Epithelial cell of esophagus (primary cell): ENCODE results near the gene RPP25.
A peak's percentile ranks its signal among the peaks of the same experiment; 100 is the strongest.
"Not testable (repeated sequence)": the region's sequence is repeated elsewhere in the genome, so short reads cannot be mapped to it uniquely, and the experiment has no call there.

Experiments used
- DNase-seq: peaks from one replicate; pipeline ENCODE4 v3.0.0; 2010; ENCODE audit warnings: low read depth
- H3K4me3 ChIP-seq: 2 replicates; pipeline ENCODE4 v1.5.1; 2011; ENCODE audit warnings: mild to moderate bottlenecking, low read length, control low read depth
- TF ChIP-seq, protein P1 (sequence below): IDR thresholded peaks from 2 replicates; pipeline ENCODE4 v1.5.1; 2011; ENCODE audit warnings: low read depth, mild to moderate bottlenecking, low read length, control low read depth, inconsistent platforms; ENCODE audit not compliant: insufficient read depth; ENCODE audit errors: missing control alignments

RPP25 gene

DNA sequence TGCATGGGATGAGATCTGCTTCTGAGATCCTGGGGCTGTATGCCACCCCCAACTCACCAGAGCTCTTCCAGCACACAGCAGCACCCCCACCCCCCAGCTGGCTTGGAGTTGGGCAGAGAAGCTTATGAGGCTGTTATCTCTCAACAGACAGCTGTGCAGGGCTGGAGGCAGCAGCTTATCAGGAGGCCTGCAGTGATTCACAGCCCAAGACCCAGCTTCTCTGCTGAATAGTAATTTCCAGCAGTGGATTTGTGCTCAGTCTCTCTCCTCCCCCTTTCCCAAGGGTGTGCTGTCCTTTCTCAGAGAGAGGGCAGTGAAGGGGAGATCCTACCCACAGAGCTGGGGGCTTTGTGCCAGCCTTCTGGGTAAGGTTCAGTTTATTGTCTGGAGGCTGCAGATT lies 2.1 kb downstream of the RPP25 start:
- TF ChIP-seq, protein P1, sequence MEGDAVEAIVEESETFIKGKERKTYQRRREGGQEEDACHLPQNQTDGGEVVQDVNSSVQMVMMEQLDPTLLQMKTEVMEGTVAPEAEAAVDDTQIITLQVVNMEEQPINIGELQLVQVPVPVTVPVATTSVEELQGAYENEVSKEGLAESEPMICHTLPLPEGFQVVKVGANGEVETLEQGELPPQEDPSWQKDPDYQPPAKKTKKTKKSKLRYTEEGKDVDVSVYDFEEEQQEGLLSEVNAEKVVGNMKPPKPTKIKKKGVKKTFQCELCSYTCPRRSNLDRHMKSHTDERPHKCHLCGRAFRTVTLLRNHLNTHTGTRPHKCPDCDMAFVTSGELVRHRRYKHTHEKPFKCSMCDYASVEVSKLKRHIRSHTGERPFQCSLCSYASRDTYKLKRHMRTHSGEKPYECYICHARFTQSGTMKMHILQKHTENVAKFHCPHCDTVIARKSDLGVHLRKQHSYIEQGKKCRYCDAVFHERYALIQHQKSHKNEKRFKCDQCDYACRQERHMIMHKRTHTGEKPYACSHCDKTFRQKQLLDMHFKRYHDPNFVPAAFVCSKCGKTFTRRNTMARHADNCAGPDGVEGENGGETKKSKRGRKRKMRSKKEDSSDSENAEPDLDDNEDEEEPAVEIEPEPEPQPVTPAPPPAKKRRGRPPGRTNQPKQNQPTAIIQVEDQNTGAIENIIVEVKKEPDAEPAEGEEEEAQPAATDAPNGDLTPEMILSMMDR = no peak
- no peak overlapping the region for H3K4me3 ChIP-seq
- no peak for DNase-seq

DNA sequence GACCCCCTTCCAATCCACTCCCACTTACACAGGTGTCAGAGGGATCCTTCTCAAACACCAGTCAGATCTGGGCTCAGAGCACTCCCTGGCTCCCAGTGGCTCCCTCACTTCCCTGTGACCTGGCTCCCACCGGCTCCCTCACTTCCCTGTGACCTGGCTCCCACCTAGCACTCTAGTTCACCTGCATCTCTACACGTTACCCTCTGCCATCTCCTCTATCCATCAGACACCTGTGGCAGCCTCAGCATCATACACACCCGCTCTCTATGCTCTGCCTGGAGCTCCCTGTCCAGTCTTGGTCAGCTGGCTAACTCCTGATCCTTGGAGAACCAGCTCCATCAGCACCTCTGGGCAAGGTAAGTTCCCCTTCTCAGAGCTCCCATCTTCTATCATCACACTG lies 5.6 kb downstream of the RPP25 start:
- TF ChIP-seq, protein P1 = no peak
- H3K4me3 ChIP-seq = no peak overlapping the region
- DNase-seq = no peak

DNA sequence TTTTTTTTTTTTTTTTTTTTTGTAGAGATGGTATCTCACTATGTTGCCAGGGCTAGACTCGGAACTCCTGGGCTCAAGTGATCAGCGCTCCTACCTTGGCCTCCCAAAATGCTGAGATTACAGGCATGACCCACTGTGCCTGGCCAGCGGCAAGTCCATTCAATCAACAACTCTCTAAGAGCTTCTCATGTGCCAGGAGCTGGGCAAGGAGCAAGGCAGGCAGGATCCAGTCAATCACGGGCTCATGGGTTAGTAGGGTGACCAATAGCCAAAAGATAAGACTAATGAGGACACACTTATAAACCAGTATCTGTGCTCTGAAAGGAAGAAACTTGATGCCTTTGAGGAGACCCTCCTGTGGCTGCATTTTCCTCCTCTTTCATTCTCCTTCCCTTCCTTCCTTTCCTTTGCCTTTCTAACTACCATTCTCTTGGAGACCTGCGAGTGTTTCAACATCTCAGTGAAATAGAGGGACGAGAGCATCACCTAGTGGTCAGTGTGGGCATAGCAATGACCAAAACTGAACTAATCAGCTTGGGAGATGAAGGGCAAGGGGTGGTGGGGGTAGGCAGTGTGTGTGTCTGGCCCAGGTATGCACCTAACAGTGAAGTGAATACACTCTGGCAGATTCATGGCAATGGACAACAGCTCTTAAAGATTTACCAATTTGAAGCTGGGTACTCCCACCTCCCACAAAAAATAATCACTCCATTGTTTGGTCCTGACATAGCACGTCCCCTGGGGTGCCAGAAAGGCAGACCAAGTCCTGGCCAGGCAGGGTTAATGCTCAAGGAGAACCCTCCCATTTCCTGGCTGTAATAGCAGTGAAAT lies 6.3 kb downstream of the RPP25 start:
- DNase-seq = peak; percentile 75
- no peak overlapping the region for H3K4me3 ChIP-seq
- TF ChIP-seq, protein P1 = peak; percentile 100

GRCh38 chr15:74937590-74938371 lies 18.8 kb downstream of the RPP25 start, which contains the start of gene COX5A:
Gene COX5A, minus strand, starts transcription at chr15:74938073. Its CDS starts 59 bp downstream, at chr15:74938014.
- peak; percentile 98 for DNase-seq
- TF ChIP-seq, protein P1 = no peak
- peak within 1 kb of the TSS; percentile 80 for H3K4me3 ChIP-seq

DNA sequence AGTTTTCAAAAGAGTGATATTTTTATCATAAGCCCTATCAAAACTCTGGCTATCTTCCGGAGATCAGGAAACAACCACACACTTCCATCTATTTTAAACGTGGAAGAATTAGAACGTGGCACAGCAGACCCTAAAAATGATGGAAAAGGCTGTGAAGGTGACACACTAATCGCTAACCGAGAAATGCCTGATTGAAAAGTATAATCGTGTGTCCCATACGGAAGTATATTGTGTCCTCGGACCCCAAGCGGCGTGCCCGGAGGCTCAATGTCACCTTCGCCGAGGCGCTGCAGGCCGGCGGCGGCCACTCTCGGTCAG lies 19.3 kb downstream of the RPP25 start:
- TF ChIP-seq, protein P1 = no peak
- DNase-seq = no peak

DNA sequence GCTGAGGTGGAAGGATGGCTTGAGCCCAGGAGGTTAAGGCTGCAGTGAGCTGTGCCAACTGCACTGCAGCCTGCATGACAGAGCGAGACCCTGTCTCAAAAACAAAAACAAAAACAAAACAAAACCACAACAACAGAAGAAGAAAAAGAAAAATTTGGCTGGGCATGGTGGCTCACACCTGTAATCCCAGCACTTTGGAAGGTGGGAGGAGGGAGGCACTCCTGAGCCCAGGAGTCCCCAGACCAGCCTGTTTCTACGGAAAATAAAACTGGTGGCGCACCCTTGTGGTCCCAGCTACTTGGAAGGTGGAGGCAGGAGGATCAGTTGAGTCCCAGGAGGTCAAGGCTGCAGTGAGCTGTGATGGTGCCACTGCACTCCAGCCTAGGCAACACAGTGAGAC lies 21.4 kb downstream of the RPP25 start:
- not testable (repeated sequence) for DNase-seq

More for the DNA sequence above, 19.3 kb downstream of the RPP25 start:
- peak overlapping the region; percentile 80 for H3K4me3 ChIP-seq

DNA sequence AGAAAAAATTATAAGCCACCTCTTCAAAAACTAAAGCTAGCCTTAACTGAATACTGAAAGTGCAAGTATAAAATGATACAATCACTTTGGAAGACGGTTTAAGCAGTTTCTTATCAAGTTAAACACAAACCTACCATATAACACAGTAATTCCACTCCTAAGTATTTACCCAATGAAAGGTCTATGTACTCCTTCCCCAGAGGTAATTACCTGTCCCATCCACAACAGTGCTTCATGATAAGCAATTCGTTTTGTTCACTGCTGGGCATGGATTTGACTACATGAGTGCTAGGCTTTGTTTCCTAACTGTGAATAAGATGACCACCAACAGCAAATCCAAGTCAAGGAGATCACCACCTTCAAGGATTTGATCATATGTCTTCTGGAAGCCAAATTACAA lies 23.0 kb downstream of the RPP25 start:
- TF ChIP-seq, protein P1 = no peak
- no peak for DNase-seq
- H3K4me3 ChIP-seq = no peak overlapping the region

More for the DNA sequence above, 21.4 kb downstream of the RPP25 start:
- H3K4me3 ChIP-seq = not testable (repeated sequence)
